PC-3 (cell line): ENCODE results near the gene DUOX1. TPM values are rescaled to one million over a fixed set of nuclear protein-coding genes. Genes with fewer than 3 reads are reported as not detected.

Experiments
- ATAC-seq: fragments of 200-7000 bp; cut with Tn5 transposase; 2 replicates; pipeline ENCODE4 v1.9.1; 2020; ENCODE audit warnings: mild to moderate bottlenecking, moderate library complexity
- BruUV-seq: library from RNA; stranded (reverse); fragments of 400-500 nt; replicated peaks from 2 replicates; lab custom pipeline; 2021; lab: Mats Ljungman, UMichigan
- CTCF ChIA-PET: fragments of 300-600 bp; sonication (Branson Sonifier 250); formaldehyde crosslinking; loops from one replicate; lab custom pipeline; 2022; ENCODE audit warnings: antibody characterized with exemption; lab: Charles Lee
- POLR2A ChIA-PET: fragments of 300-600 bp; sonication (Branson Sonifier 250); formaldehyde crosslinking; loops from one replicate; lab custom pipeline; 2022; ENCODE audit warnings: antibody characterized with exemption; ENCODE audit not compliant: unreplicated experiment; lab: Charles Lee
- DNase-seq: peaks from one replicate; pipeline ENCODE4 v3.0.0-alpha.2; 2015
- H2AFZ ChIP-seq: fragments of 300-600 bp; sonication (generic); 2 replicates; pipeline ENCODE4 v1.6.0; 2016; ENCODE audit warnings: antibody characterized with exemption, low read length
- H3F3A ChIP-seq: fragments of 300-600 bp; sonication (generic); one replicate; pipeline ENCODE4 v1.6.0; 2017; ENCODE audit warnings: antibody characterized with exemption, low read length, control low read depth, mild to moderate bottlenecking; ENCODE audit not compliant: unreplicated experiment
- H3K27ac ChIP-seq: fragments of 300-600 bp; sonication (generic); 2 replicates; pipeline ENCODE4 v1.5.1; 2016; ENCODE audit warnings: mild to moderate bottlenecking, low read length
- H3K27me3 ChIP-seq: fragments of 300-600 bp; sonication (generic); 2 replicates; pipeline ENCODE4 v1.6.1; 2016; ENCODE audit warnings: low read length, mixed read lengths
- H3K36me3 ChIP-seq: fragments of 300-600 bp; sonication (generic); 2 replicates; pipeline ENCODE4 v1.6.1; 2016; ENCODE audit warnings: low read depth, mixed run types, low read length, mixed read lengths
- H3K4me1 ChIP-seq: fragments of 300-600 bp; sonication (generic); 2 replicates; pipeline ENCODE4 v1.5.1; 2016; ENCODE audit warnings: low read length; ENCODE audit not compliant: insufficient read depth
- H3K4me2 ChIP-seq: fragments of 300-600 bp; sonication (generic); 2 replicates; pipeline ENCODE4 v1.6.0; 2016; ENCODE audit warnings: low read length
- H3K4me3 ChIP-seq: fragments of 300-600 bp; sonication (generic); 2 replicates; pipeline ENCODE4 v1.5.1; 2016; ENCODE audit warnings: mild to moderate bottlenecking, low read length, mixed read lengths
- H3K79me2 ChIP-seq: fragments of 300-600 bp; sonication (generic); 2 replicates; pipeline ENCODE4 v1.6.1; 2017; ENCODE audit warnings: low read length, mixed read lengths
- H3K9ac ChIP-seq: fragments of 300-600 bp; sonication (generic); 2 replicates; pipeline ENCODE4 v1.6.0; 2016; ENCODE audit warnings: mild to moderate bottlenecking, low read length
- H3K9me2 ChIP-seq: fragments of 300-600 bp; sonication (generic); replicated peaks from 2 replicates; pipeline ENCODE4 v1.6.1; 2016; ENCODE audit warnings: mixed run types, low read length, mixed read lengths
- H3K9me3 ChIP-seq: fragments of 300-600 bp; sonication (generic); 2 replicates; pipeline ENCODE4 v1.6.1; 2016; ENCODE audit warnings: low read length, mixed read lengths
- H4K20me1 ChIP-seq: fragments of 300-600 bp; sonication (generic); 2 replicates; pipeline ENCODE4 v1.6.1; 2016; ENCODE audit warnings: low read length, mixed read lengths
- EZH2 ChIP-seq: fragments of 300-600 bp; sonication (generic); IDR thresholded peaks from one replicate; pipeline ENCODE4 v1.6.1; 2017; ENCODE audit warnings: antibody characterized with exemption, mild to moderate bottlenecking, low read length; ENCODE audit not compliant: unreplicated experiment
- EZH2phosphoT487 ChIP-seq: fragments of 300-600 bp; sonication (generic); IDR thresholded peaks from 2 replicates; pipeline ENCODE4 v1.6.1; 2018; ENCODE audit warnings: mild to moderate bottlenecking, antibody characterized with exemption, low read length, borderline replicate concordance
- intact Hi-C: fragments of 100-400 bp; cut with micrococcal nuclease; formaldehyde crosslinking; loops from 2 replicates; pipeline ENCODE4 v1.9.0; 2023
- total RNA-seq: library from RNA; depleted of rRNA; stranded (reverse); fragments of >200 nt; gene quantifications from 2 replicates; pipeline ENCODE4 v1.2.3, GENCODE V29; 2014
- TF ChIP-seq, protein P1 (sequence below): fragments of 300-600 bp; sonication (generic); conservative IDR thresholded peaks from 2 replicates; pipeline ENCODE4 v1.5.1; 2017; ENCODE audit warnings: antibody characterized with exemption, low read depth, mild to moderate bottlenecking, low read length

The DUOX1 gene
- total RNA-seq, 1 experiment from 2014 or later = not detected

DNA sequence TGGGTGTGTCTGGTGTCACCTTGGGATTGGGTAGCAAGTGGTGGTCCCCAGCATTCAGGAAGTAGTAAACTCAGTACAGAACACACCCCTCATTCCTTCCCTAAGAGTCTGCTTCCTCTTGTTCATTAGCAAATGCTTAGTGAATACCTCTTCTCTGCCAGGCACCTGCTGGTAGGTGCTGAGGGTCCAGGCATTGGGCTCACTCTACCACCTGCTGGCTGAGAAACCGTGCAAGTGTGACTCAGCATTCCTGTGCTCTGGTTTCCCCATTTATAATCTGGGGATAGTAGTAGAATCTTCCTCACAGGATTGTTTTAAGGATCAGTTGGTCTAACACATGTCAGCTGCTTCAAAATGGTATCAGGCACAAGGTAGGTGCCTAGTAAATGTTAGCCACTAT, 53.2 kb downstream of the DUOX1 start:
- H4K20me1 ChIP-seq = no peaks in the 10 kb centered on the region
- no peaks in the 10 kb centered on the region for H3K36me3 ChIP-seq
- ATAC-seq = no peak
- no peak overlapping the region for H3K4me3 ChIP-seq
- peaks cover 18% of the 10 kb centered on the region for H3K4me1 ChIP-seq
- intact Hi-C loops = no loop called here
- no peak for TF ChIP-seq EZH2phosphoT487
- no peak for TF ChIP-seq EZH2
- TF ChIP-seq, protein P1, sequence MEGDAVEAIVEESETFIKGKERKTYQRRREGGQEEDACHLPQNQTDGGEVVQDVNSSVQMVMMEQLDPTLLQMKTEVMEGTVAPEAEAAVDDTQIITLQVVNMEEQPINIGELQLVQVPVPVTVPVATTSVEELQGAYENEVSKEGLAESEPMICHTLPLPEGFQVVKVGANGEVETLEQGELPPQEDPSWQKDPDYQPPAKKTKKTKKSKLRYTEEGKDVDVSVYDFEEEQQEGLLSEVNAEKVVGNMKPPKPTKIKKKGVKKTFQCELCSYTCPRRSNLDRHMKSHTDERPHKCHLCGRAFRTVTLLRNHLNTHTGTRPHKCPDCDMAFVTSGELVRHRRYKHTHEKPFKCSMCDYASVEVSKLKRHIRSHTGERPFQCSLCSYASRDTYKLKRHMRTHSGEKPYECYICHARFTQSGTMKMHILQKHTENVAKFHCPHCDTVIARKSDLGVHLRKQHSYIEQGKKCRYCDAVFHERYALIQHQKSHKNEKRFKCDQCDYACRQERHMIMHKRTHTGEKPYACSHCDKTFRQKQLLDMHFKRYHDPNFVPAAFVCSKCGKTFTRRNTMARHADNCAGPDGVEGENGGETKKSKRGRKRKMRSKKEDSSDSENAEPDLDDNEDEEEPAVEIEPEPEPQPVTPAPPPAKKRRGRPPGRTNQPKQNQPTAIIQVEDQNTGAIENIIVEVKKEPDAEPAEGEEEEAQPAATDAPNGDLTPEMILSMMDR = no peak
- no peaks in the 10 kb centered on the region for H3K27me3 ChIP-seq
- no TSS peak for BruUV-seq
- ChIA-PET POLR2A (no interaction called here), CTCF (interaction anchor here (0.6 kb wide), 1 partner anchor 20 kb away, joined by 4 read pairs; no protein-coding TSS in a partner anchor)
- DNase-seq = no peak
- H3K4me2 ChIP-seq = no peak overlapping the region
- no peaks in the 10 kb centered on the region for H3K79me2 ChIP-seq
- no peak overlapping the region for H3K9ac ChIP-seq
- H3K9me2 ChIP-seq = no peaks in the 10 kb centered on the region
- H3K27ac ChIP-seq = no peak overlapping the region
- H3K9me3 ChIP-seq = no peaks in the 10 kb centered on the region
- no peaks in the 10 kb centered on the region for H3F3A ChIP-seq
- H2AFZ ChIP-seq = no peak overlapping the region

DNA sequence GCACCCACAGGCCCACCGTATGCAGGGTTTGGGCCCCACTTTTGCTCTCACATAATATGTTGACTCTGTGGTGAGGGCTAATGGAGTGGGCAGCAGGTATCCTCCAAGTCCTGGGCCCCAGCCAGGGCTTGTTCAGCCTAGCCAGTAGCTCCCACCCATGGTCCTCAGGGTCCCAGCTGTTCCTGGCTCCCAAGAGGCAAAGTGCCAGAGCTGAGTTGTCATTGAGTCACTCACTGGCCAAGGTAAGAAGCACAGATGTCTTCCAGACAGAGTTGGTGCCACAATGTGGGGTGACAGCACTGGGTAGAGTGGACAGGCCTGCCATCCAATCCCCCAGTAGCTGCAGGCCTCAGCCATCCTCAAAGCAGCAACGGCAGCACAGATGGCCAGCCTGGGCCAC, 53.7 kb downstream of the DUOX1 start:
- Histone ChIP-seq H4K20me1 (no peaks in the 10 kb centered on the region), H3K9me3 (no peaks in the 10 kb centered on the region), H3K36me3 (no peaks in the 10 kb centered on the region), H3K27me3 (no peaks in the 10 kb centered on the region), H3K9ac (no peak overlapping the region), H3K9me2 (no peaks in the 10 kb centered on the region), H2AFZ (no peak overlapping the region), H3K4me3 (no peak overlapping the region), H3K4me1 (peaks cover 23% of the 10 kb centered on the region), H3K79me2 (no peaks in the 10 kb centered on the region), H3K4me2 (no peak overlapping the region), H3F3A (no peaks in the 10 kb centered on the region), H3K27ac (no peak overlapping the region)
- ATAC-seq (no peak), DNase-seq (no peak)
- ChIA-PET CTCF (interaction anchor here (0.6 kb wide), 1 partner anchor 20 kb away, joined by 4 read pairs; no protein-coding TSS in a partner anchor), POLR2A (no interaction called here)
- TF ChIP-seq, protein P1 = no peak
- TF ChIP-seq EZH2 (no peak), EZH2phosphoT487 (no peak)
- intact Hi-C loops = no loop called here
- no TSS peak for BruUV-seq

DNA sequence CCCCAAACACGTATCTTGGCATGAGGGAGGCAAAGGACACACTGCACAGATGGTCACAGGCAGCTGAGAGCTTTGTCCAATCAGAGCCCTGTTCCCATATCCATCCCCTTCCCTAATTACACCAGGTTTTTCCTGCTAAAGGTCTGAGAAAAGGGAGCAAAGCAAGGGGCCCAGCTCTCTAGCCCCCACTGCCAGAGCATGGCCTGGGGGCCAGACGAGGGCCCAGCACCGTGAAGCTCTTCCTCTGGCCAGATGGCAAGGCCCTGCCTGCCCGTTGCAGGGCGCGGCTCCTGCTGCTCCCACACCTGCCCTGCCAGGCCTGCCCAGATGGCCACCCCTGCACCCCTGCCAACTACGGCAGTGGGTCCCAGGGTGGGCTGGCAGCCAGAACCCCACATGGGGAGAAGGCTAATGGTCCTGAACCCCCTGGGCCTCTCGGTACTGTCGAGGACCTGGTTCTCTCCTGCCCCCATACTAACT, 54.8 kb downstream of the DUOX1 start:
- no peak overlapping the region for H3K4me2 ChIP-seq
- H3K9ac ChIP-seq = no peak overlapping the region
- no peak for ATAC-seq
- H2AFZ ChIP-seq = no peak overlapping the region
- ChIA-PET CTCF (no interaction called here), POLR2A (no interaction called here)
- no peak for DNase-seq
- peaks cover 24% of the 10 kb centered on the region for H3K4me1 ChIP-seq
- no peaks in the 10 kb centered on the region for H3K9me3 ChIP-seq
- no peak overlapping the region for H3K27ac ChIP-seq
- intact Hi-C loops = no loop called here
- no TSS peak for BruUV-seq
- no peaks in the 10 kb centered on the region for H3K36me3 ChIP-seq
- H3K4me3 ChIP-seq = no peak overlapping the region
- TF ChIP-seq EZH2 (no peak), EZH2phosphoT487 (no peak)
- TF ChIP-seq, protein P1 = no peak
- H3F3A ChIP-seq = no peaks in the 10 kb centered on the region
- no peaks in the 10 kb centered on the region for H3K79me2 ChIP-seq
- no peaks in the 10 kb centered on the region for H4K20me1 ChIP-seq
- H3K27me3 ChIP-seq = no peaks in the 10 kb centered on the region
- no peaks in the 10 kb centered on the region for H3K9me2 ChIP-seq
